ENCODE data around the gene ZKSCAN7. TPM values are rescaled to one million over a fixed set of nuclear protein-coding genes. Genes with fewer than 3 reads are reported as not detected.

Gene ZKSCAN7
- total and polyA plus RNA-seq, 2 of the 8 experiments (the other 6 are each of a cell fraction or from before 2014, with no cell fraction given), result 5.5 to 8.5 TPM

- Histone ChIP-seq H3K18ac (ENCODE audit: extremely low read depth, low read length) (no peak overlapping the region), H4K91ac (replicated peaks; ENCODE audit: insufficient read length, low read length) (no peak overlapping the region), H2BK120ac (replicated peaks; ENCODE audit: low read depth, low read length) (no peak overlapping the region), H3K79me2 (ENCODE audit: control insufficient read depth in 1 of 2, insufficient read depth in 2 of 2, low read length in 2 of 2) (peaks cover 0 to 13% of the 10 kb centered on the region in 2 experiments; a peak in 2 of 4 replicates), H4K8ac (ENCODE audit: extremely low read depth, insufficient read depth, low read length) (no peak overlapping the region), H2BK15ac (ENCODE audit: low read length) (no peak overlapping the region), H2BK20ac (ENCODE audit: low read length) (no peak overlapping the region), H3K4ac (replicated peaks; ENCODE audit: insufficient read length, low read depth, low read length) (no peak overlapping the region), H3K27me3 (replicated peaks in 1 of 4; ENCODE audit: control insufficient read depth in 3 of 4, extremely low read depth in 1 of 4, insufficient read depth in 3 of 4, low read length in 3 of 4) (peaks cover 0 to 13% (median 6%) of the 10 kb centered on the region in 4 experiments; a peak in 3 of 7 replicates), H3K23ac (ENCODE audit: insufficient read length) (no peak overlapping the region), H3K79me1 (ENCODE audit: low read depth, low read length) (peaks cover 5% of the 10 kb centered on the region), H3K9ac (replicated peaks in 1 of 4; ENCODE audit: extremely low read depth in 1 of 4, low read depth in 3 of 4, low read length in 3 of 4) (no peak overlapping the region), H2BK12ac (ENCODE audit: low read depth, low read length) (no peak overlapping the region), H3K36me3 (ENCODE audit: control insufficient read depth in 2 of 4, insufficient read depth in 4 of 4, low read length in 3 of 4) (peaks cover 6 to 52% (median 33%) of the 10 kb centered on the region in 4 experiments; a peak in 7 of 8 replicates), H3K9me3 (ENCODE audit: insufficient read depth in 2 of 2, low read depth in 1 of 2, low read length in 1 of 2) (peaks cover 14 to 18% of the 10 kb centered on the region in 2 experiments), H3K27ac (ENCODE audit: low read depth, low read length) (no peak overlapping the region), H4K5ac (ENCODE audit: insufficient read length, low read depth, low read length) (no peak overlapping the region), H3K4me2 (ENCODE audit: insufficient read depth in 1 of 2, low read depth in 2 of 2, low read length in 2 of 2) (no peak overlapping the region), H2AFZ (ENCODE audit: low read length) (no peak overlapping the region), H3K4me3 (ENCODE audit: extremely low read depth in 1 of 4, insufficient read depth in 2 of 4, low read depth in 3 of 4, low read length in 4 of 4) (no peak overlapping the region), H2BK5ac (ENCODE audit: low read depth, low read length) (no peak overlapping the region), H3K23me2 (ENCODE audit: low read depth, low read length) (peaks cover 6% of the 10 kb centered on the region), H3K4me1 (replicated peaks in 1 of 4; ENCODE audit: control insufficient read depth in 3 of 4, insufficient read depth in 4 of 4, low read length in 3 of 4) (peaks cover 0 to 9% (median 5%) of the 10 kb centered on the region in 4 experiments; a peak in 3 of 7 replicates), H3K14ac (ENCODE audit: insufficient read length) (no peak overlapping the region), H4K20me1 (replicated peaks in 1 of 2; ENCODE audit: control insufficient read depth in 1 of 2, insufficient read depth in 2 of 2, low read length in 2 of 2) (no peaks in the 10 kb centered on the region), H3K56ac (replicated peaks; ENCODE audit: insufficient read length, low read depth, low read length) (no peak overlapping the region), H2AK5ac (ENCODE audit: low read depth, low read length) (no peak overlapping the region)
- ChIA-PET CTCF (ENCODE audit: partially characterized antibody) (no interaction called here), POLR2A (ENCODE audit: partially characterized antibody) (interaction anchor here (0.8 to 2.1 kb wide), 2 partner anchors 9 to 27 kb away, joined by 4 to 6 read pairs; partner anchors contain the start of gene ZNF660)
- no peak for TF ChIP-seq MAX (IDR thresholded peaks at IDR 0.05)
- no peak for TF ChIP-seq CHD2 (IDR thresholded peaks at IDR 0.05; ENCODE audit: low read length)
- no peak for TF ChIP-seq PHF8 (conservative IDR thresholded peaks at IDR 0.05; ENCODE audit: low read depth, low read length)
- no peak for FAIRE-seq
- DNase-seq (ENCODE audit: low read depth in 1 of 2, low spot score in 2 of 2), result no peak
- 86% methylated on average over 9 of the region's 9 CpGs; no CpG with 5 or more reads in 1 of the 2 experiments for WGBS, 2 experiments (ENCODE audit: extremely low coverage in 1 of 2, insufficient coverage in 1 of 2, insufficient read length in 1 of 2, insufficient replicate concordance in 2 of 2, low coverage in 1 of 2, low lambda C conversion rate in 2 of 2, missing lambda C conversion rate in 1 of 2)
Measured at GRCh38 chr3:44557074-44557473, 2.1 kb downstream of the ZKSCAN7 start.
